GM12874 (cell line): ENCODE measurements around the gene ZNF467.

Source experiments
- CTCF ChIP-seq: IDR thresholded peaks from 2 replicates; pipeline ENCODE4 v1.5.1; 2011; ENCODE audit warnings: low read depth, mild to moderate bottlenecking, control low read depth, low read length, moderate library complexity; ENCODE audit not compliant: insufficient read depth

Gene ZNF467

DNA sequence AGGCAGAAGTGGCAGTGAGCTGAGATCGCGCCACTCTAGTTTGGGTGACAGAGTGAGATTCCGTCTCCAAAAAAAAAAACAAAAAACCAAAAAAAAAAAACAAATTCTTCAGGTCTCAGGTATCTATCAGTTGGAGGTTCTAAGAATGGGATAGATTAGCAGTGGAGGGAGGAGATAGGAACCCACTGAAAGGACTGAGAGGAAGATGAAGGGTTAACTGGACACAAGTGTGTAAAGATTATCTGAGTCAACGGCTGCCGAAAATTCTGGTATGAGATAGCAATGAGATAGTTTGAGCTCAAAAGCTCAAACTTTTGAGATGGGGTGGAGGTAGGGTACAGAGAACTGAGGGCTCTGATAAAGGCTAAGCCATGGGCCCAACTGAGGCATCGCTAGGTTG lies 12.8 kb downstream of the ZNF467 start:
- no peak for TF ChIP-seq CTCF

- no peak for TF ChIP-seq CTCF
Observed at GRCh38 chr7:149759093-149759860, 14.1 kb downstream of the ZNF467 start.

DNA sequence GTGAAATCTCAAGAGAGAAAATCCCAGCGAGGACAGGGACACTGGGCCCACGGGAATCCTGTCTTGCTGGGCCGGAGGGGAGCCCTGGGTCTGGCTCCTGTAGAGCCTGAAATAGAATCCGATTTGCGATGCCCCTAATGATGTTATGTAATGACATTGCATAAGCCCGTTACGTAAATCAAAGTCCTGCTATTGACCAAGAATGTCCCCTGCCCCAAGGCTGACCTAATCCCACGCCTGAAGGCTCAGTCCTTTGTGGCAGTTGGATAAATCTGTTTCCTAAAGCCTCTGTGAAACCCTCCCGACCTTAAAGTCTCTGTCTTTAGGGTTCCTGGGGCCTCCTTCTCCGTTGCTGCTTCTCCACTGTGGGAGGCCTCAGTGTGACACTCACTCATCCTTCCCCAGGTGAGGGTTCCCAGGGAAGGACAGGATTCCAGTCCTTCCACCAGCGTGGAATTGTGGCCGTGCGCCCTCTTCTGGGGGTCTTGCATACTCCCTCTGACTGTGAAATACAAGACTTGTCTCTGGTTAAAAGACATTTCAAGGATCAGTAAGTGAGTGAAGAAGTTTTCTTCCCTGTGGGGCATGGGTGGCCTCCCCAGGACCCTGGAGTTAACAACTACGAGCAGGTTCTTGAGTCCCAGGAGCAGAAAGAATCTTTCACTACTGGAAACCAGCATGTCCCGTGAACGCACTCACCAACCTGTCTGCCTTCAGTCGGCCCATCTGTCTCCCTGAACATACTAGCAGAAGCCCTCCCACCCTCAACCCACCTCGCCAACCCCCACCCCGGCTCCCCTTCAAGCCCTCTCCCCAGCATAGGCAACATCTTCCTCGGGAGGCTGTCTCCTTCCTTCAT lies 19.8 kb downstream of the ZNF467 start:
- TF ChIP-seq CTCF = 0 out of 2 replicates have a peak, but pooled peaks have one; percentile 9

DNA sequence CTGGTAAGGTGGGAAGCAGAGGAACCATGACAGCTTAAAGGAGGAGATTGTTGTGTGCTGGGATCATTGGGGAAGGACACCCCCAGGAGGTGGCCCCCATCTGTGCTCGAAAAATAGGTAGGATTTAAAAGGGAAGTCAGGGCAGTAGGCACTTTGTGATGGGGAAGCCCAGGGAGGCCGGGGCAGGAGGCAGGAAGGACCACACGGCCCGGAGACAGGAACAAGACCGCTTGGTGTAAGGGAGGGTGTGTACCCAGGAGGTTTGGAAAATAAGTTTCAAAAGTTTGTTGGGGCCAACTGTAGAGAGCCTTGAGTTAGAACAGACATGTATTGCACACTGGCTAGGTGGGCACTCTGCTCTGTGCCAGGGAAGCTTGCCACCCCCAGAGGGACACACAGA lies 20.7 kb downstream of the ZNF467 start:
- TF ChIP-seq CTCF = no peak

DNA sequence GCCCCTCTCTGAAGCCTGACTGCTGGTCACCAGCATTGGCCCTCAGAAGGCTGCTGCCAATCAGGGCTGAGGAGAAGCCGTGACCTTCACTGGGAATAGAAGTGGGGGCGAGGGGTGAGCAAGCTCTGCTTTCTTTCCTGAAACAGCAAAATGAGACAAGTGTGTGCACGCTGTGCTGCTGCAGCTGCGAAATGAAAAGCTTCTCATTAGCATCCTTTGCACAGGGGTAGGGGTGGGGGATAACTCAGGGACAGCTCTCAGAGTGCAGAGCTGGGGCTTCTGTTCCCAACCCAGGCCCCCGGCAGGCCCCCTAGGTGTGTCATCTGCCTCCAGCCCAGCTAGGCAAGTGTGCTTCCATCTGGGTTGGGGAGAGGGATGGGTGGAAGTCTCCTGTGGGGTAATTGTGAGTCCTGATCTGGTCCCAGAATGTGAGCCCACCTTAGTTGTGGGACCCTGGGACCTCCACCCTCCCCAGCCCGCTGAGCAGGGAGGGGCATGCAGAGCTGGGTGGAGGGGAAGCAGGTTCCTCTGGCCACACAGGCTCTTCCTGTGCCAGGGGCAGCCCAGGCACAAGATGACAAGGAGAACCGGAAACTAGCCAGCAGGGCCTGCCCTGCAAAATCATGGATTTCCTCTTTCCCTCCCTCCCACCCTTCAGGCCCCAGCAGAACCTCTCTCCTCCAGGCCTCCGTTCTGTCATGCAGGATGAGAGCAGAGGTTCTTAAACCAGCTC lies 22.2 kb downstream of the ZNF467 start:
- TF ChIP-seq CTCF = no peak

DNA sequence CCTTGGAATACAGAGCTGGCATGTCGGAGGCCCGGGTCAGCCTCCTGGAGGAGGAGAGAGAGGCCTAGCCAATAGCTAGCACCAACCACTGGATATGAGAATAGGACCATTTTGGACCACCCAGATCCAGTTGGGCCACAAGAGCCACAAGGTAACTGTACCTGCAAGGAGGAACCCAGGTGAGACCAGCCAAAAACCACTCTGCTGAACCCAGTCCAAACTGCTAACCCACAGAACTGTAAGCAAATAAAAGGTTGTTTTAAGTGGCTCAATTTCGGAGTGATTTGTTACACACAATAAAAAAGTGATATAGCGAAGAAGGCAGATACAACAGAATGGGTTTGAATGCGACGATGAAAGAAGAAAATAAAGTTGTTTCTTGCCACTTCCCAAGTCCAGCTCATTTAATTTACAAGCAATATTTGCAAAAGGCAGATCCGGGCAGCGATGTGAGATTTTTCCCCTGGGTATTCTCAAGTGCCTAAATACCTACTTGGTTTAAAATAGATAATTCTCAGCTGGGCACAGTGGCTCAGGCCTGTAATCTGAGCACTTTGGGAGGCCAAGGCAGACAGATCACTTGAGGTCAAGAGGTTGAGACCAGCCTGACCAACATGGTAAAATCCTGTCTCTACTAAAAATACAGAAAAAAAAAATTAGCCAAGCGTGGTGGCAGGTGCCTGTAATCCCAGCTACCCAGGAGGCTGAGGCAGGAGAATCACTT lies 23.1 kb downstream of the ZNF467 start:
- TF ChIP-seq CTCF = no peak
